Measurements from ENCODE around the gene CHRDL2. TPM values are rescaled to one million over a fixed set of nuclear protein-coding genes. Genes with fewer than 3 reads are reported as not detected.

The CHRDL2 gene, protein sequence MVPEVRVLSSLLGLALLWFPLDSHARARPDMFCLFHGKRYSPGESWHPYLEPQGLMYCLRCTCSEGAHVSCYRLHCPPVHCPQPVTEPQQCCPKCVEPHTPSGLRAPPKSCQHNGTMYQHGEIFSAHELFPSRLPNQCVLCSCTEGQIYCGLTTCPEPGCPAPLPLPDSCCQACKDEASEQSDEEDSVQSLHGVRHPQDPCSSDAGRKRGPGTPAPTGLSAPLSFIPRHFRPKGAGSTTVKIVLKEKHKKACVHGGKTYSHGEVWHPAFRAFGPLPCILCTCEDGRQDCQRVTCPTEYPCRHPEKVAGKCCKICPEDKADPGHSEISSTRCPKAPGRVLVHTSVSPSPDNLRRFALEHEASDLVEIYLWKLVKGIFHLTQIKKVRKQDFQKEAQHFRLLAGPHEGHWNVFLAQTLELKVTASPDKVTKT
- total RNA-seq: not detected in 2 replicates

DNA sequence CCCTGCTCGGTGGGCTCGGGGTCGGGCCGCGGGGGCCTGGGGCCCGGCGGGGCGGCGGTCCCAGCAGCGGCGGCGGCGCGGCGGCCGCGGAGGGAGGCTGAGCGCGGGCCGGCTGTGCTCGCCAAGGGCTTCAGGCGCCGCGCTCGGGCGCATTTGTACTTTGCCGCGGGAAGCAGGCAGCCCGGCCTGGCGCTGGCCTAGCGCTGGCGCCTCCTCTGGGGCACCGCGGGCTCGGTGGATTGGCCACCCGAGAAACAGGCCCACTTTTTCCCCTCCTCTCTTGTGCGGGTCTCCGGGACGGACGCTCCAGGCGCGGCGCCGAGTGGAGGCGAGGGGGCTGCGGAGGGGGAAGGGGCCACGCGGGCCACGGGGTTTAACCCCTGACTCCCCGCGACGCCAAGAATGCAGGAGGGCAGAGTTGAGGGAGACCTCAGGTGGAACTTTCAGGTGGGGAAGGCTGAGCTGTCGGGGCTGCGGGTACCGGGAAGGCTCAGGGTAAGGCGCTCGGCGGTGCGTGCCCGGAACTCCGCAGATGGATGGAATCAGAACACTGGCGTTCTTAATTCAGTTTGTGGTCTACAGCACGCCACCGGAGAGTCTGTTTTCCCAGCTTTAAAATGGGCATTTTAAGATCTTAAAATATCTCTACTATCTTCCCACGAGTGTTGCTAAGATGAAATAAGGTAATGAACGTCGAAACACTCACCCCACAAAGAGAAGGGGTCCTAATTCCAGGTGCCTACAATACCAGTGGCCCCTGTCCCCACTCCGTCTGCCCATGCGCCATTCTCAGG lies at the start of gene CHRDL2:
CHRDL2 (minus strand) TSS at position 126 of the 794 bp plus-strand sequence. CDS start 538 bp downstream, outside the sequence.
- no peak for DNase-seq (ENCODE audit: low read depth)
- TF ChIP-seq, protein P1, sequence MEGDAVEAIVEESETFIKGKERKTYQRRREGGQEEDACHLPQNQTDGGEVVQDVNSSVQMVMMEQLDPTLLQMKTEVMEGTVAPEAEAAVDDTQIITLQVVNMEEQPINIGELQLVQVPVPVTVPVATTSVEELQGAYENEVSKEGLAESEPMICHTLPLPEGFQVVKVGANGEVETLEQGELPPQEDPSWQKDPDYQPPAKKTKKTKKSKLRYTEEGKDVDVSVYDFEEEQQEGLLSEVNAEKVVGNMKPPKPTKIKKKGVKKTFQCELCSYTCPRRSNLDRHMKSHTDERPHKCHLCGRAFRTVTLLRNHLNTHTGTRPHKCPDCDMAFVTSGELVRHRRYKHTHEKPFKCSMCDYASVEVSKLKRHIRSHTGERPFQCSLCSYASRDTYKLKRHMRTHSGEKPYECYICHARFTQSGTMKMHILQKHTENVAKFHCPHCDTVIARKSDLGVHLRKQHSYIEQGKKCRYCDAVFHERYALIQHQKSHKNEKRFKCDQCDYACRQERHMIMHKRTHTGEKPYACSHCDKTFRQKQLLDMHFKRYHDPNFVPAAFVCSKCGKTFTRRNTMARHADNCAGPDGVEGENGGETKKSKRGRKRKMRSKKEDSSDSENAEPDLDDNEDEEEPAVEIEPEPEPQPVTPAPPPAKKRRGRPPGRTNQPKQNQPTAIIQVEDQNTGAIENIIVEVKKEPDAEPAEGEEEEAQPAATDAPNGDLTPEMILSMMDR (conservative IDR thresholded peaks at IDR 0.05; ENCODE audit: low read depth, low read length): no peak
- peak within 1 kb of the TSS; percentile 16 for H3K4me3 ChIP-seq (ENCODE audit: low read depth, low read length)

DNA sequence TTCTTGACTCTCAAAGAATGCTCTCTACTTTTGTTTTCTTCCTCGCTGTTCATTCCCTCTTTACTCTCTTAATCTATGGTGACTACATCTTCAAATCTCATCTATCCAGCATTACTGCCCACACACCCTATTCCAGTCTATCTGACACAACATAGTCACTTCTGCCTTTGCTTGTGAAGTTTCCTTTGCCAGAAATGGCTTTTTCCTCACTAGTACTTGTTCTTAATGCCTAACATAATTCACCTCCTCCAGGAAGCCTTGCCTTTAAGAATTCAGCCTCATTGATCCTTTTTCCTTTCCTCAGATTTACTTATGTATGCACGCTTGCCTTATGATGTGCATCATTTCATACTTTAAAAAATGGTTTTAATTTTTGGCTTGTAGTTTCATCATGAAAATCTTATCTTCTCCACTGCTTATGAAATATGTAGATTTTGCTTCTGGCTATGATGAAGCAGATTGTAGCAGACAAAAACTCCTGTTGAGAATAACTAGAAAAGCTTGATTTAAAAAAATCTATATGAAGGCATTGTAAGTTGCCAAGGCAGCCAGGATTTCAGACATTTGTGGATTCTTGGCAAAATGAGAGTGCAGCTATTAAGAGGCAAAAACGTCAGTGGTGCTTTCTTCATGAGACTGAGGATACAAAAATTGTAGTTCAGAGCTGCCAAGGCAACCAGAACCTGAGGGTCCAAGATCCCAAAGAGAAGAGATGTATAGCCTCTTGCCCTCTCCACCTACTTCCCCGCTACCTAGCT lies 49.2 kb upstream of the CHRDL2 start:
- TF ChIP-seq, protein P1 (conservative IDR thresholded peaks at IDR 0.05; ENCODE audit: low read depth, low read length): no peak

DNA sequence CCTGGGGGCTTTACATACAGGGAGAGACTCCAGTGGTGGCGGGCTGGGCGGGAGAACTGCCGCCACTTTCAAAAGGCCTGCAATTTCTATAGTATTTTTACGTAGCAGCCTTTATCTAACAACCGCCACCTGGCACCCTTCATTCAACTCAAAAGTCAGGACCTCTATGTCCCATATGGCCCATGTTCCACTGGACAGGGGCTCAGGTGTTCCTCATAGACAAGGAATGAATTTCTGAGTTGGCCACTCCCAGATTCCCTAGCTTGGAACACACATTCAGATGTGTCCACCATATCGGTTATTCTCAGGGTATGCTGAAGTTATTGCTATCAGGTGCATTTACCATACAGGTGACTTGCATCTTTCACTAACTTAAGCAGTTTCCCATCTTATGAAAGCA lies 47.4 kb upstream of the CHRDL2 start:
- DNase-seq (ENCODE audit: low read depth): no peak
- H3K4me3 ChIP-seq (ENCODE audit: low read depth, low read length): no peak overlapping the region
- TF ChIP-seq, protein P1 (conservative IDR thresholded peaks at IDR 0.05; ENCODE audit: low read depth, low read length): no peak

More for the DNA sequence above, 49.2 kb upstream of the CHRDL2 start:
- H3K4me3 ChIP-seq (ENCODE audit: low read depth, low read length): no peak overlapping the region
- no peak for DNase-seq (ENCODE audit: low read depth)

DNA sequence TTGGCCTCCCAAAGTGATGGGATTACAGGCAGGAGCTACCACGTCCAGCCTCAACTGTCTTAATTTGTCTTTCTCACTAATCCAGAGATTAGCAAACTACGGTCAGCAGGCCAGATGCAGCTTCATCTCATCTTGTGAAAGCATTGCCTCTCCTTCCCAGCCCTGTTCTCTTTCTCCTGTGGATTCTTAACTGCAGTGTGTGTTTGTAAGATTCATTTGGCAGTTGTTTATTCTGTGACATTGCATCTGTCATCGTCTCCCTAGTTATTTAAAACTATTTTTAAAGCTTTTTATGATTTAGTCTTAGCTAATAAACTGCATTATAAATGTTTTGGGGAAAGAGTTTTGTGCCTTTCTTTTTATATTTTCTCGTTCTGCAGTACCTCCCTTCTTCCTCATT lies 46.7 kb upstream of the CHRDL2 start:
- no peak overlapping the region for H3K4me3 ChIP-seq (ENCODE audit: low read depth, low read length)

DNA sequence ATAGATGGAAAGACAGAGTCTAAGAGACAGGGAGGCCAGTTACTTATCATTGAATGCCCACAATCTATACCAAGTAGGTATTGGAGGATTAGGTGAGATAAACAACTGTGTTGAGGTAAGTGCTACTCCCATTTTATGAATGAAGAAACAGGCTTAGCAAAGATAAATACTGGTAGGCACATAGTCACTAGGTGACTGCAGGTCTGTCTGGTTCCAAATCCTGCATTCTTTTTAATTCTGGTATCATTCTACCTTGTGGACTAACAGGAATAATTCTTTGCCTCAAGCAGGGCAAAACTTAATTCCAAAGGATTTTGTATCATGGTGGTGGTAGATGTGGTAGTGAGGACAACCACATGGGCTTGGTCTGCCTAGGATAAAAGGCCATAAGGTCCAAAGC lies 45.8 kb upstream of the CHRDL2 start:
- TF ChIP-seq, protein P1 (conservative IDR thresholded peaks at IDR 0.05; ENCODE audit: low read depth, low read length): no peak
- no peak overlapping the region for H3K4me3 ChIP-seq (ENCODE audit: low read depth, low read length)
- no peak for DNase-seq (ENCODE audit: low read depth)

More for the DNA sequence above, 46.7 kb upstream of the CHRDL2 start:
- DNase-seq (ENCODE audit: low read depth): no peak
- TF ChIP-seq, protein P1 (conservative IDR thresholded peaks at IDR 0.05; ENCODE audit: low read depth, low read length): no peak

DNA sequence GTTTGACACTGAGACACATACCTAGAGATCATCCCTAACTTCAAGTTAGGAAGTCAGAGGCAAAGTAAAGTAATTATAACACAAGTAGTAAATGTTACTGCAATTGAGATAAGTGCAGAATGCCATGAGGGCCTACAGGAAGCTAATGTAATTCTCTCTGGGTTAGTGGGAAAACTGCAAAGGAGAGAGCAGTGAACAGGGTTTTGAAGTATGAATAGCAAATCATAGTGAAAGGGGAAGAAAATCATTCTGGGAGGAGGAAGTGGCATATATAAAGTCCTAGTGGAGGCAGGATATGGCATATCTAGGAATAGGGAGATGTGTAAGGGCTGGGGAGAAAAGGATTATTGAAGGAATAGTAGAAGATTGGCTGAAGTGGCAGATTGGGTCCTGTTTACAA lies 45.3 kb upstream of the CHRDL2 start:
- no peak overlapping the region for H3K4me3 ChIP-seq (ENCODE audit: low read depth, low read length)
- no peak for DNase-seq (ENCODE audit: low read depth)
- TF ChIP-seq, protein P1 (conservative IDR thresholded peaks at IDR 0.05; ENCODE audit: low read depth, low read length): no peak

All from epithelial cell of proximal tubule (primary cell).